ENCODE measurements around the gene EXOG.
A peak's percentile ranks its signal among the peaks of the same experiment; 100 is the strongest.

Gene EXOG

GRCh38 chr3:38473229-38473628 is 22.9 kb upstream of the EXOG start:
- no peak for DNase-seq

- no peak for DNase-seq
Measured at GRCh38 chr3:38474928-38475605, 21.1 kb upstream of the EXOG start.

GRCh38 chr3:38475716-38476115 is 20.4 kb upstream of the EXOG start:
- DNase-seq: no peak

GRCh38 chr3:38476157-38476756 is 19.9 kb upstream of the EXOG start:
- no peak for DNase-seq

GRCh38 chr3:38477057-38477820 is 18.9 kb upstream of the EXOG start:
- DNase-seq: no peak

GRCh38 chr3:38477839-38478450 is 18.2 kb upstream of the EXOG start:
- DNase-seq: no peak

GRCh38 chr3:38478901-38479300 is 17.2 kb upstream of the EXOG start:
- no peak for DNase-seq

- peak; percentile 77 for DNase-seq
Measured at GRCh38 chr3:38479431-38480092, 16.6 kb upstream of the EXOG start.

GRCh38 chr3:38480093-38480445 is 16.1 kb upstream of the EXOG start:
- DNase-seq: no peak

GRCh38 chr3:38480930-38481329 is 15.2 kb upstream of the EXOG start:
- DNase-seq: no peak

- DNase-seq: no peak
Measured at GRCh38 chr3:38482951-38483350, 13.2 kb upstream of the EXOG start.

- DNase-seq: no peak
Measured at GRCh38 chr3:38487323-38487722, 8.8 kb upstream of the EXOG start.

GRCh38 chr3:38488949-38489348 is 7.2 kb upstream of the EXOG start:
- DNase-seq: no peak

- DNase-seq: no peak
Measured at GRCh38 chr3:38489766-38490165, 6.4 kb upstream of the EXOG start.

- no peak for DNase-seq
Measured at GRCh38 chr3:38490281-38491030, 5.7 kb upstream of the EXOG start.

- DNase-seq: no peak
Measured at GRCh38 chr3:38491215-38491614, 4.9 kb upstream of the EXOG start.

GRCh38 chr3:38493031-38493430 is 3.1 kb upstream of the EXOG start:
- no peak for DNase-seq

GRCh38 chr3:38497031-38497430 is 891 bp downstream of the EXOG start:
- DNase-seq: no peak

- no peak for DNase-seq
Measured at GRCh38 chr3:38500688-38501417, 4.7 kb downstream of the EXOG start.

- DNase-seq: no peak
Measured at GRCh38 chr3:38507120-38507519, 11.0 kb downstream of the EXOG start.

GRCh38 chr3:38509732-38510131 is 13.6 kb downstream of the EXOG start:
- no peak for DNase-seq

GRCh38 chr3:38510631-38511030 is 14.5 kb downstream of the EXOG start:
- DNase-seq: no peak
